Gastrocnemius medialis (tissue), 4 donors: ENCODE data around the gene IGSF9.

ENCODE experiments used
- CTCF ChIP-seq, 5 experiments: fragments of 450-650 bp in 3 of 5; fragments of 200-600 bp in 2 of 5; sonication (generic) in 2 of 5; IDR thresholded peaks in 4 of 5; conservative IDR thresholded peaks in 1 of 5; 1 replicate in 4 of 5; 2 replicates in 1 of 5; pipeline ENCODE4 v1.5.1; 2016 to 2019; ENCODE audit warnings: antibody characterized with exemption in 5 of 5, mild to moderate bottlenecking in 3 of 5, moderate library complexity in 3 of 5
- POLR2A ChIP-seq, 2 donors: fragments of 450-650 bp; IDR thresholded peaks; one replicate each; pipeline ENCODE4 v1.6.1; 2017; ENCODE audit warnings: antibody characterized with exemption in 2 of 2, mild to moderate bottlenecking in 2 of 2, moderate library complexity in 2 of 2

- TF ChIP-seq POLR2A (IDR thresholded peaks at IDR 0.05) = no peak
- TF ChIP-seq CTCF (IDR thresholded peaks at IDR 0.05 in 4 of 5, conservative IDR thresholded peaks at IDR 0.05 in 1 of 5) = no peak
Measured at GRCh38 chr1:159961636-159962035, 16.2 kb upstream of the IGSF9 start.
